Stimulated activated CD8-positive, alpha-beta memory T cell treated with anti-CD3 and anti-CD28 coated beads, Interleukin-15, amount 100 ng/mL, for 1 hour (primary cell): ENCODE results near the gene PCK1.

ENCODE experiments used
- DNase-seq: peaks from one replicate; pipeline ENCODE4 v3.0.0-alpha.2; 2020; ENCODE audit warnings: low read depth

PCK1 gene

GRCh38 chr20:57536771-57537724, 23.9 kb upstream of the PCK1 start:
- DNase-seq: no peak

GRCh38 chr20:57537822-57538221, 23.1 kb upstream of the PCK1 start:
- DNase-seq: no peak

GRCh38 chr20:57539889-57540288, 21.0 kb upstream of the PCK1 start:
- no peak for DNase-seq

GRCh38 chr20:57540890-57541580, 19.9 kb upstream of the PCK1 start:
- DNase-seq: no peak

- DNase-seq: no peak
Observed at GRCh38 chr20:57543754-57544153, 17.2 kb upstream of the PCK1 start.

DNA sequence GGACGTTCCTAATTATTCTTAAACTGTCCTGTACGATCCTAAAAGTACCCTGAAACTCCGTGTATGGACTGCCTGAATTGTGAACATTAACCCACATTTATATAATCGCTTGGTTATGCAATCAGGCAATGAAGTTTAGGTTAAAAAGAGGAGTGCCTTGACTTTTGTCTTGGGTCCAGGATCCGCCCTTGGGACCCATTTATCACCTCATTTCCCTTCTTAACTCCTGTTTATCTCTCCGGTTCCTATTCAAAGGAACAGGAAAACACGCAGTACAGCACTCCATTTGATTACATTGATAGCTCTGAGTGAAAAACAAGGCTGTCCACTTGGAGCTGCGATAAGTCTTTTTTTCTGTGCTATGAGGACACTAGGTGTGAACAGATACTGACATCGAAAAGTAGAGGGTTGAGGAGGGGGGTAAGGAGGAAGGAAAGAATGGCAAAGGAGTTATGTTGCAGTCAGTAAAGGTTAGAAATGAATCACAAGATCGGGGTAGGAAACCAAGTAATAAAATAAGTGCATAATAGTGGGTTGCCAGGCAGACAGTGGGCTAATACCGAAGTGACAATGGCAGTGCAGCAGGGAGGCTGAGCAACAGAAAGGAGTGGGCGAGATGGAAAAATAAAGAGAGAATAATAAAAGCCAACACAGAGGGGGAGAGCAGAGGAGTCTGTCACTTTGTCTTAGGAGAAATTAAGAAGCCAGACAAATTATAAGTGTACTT, 15.9 kb upstream of the PCK1 start:
- no peak for DNase-seq

DNA sequence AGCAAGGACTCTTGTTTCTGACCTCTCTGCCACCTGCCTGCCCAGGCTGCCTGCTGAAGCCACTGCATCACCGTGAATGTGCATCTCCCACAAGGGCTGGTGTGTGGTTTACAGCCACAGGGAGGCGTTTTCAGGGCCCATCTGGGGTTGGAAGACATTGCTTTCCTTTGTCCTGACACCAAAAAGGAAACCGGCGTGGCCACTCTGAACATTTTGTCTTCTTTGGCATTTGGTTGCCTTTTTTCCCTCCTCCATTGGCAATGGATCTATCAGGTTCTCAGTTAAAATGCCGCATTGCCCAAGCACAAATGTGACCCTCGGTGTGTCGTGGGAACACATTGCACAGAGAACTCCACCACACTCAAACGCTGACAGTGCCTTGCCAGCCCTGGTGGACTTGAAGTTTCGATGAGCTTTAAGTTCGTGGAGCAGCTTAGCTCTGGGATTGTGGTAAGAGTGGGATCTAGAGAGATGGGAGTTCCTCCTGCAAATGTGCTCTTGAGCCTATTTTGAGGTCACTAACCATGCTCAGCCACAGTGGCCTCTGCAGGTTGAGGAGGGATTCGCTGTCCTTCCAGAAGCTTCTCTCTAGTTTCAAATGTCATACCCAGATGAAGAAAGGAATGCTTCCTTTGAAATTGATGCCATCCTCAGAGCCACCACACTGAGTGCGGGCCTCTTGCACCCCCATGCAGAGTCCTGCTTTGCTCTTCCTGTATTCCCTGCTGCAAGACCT, 14.8 kb upstream of the PCK1 start:
- DNase-seq: no peak

GRCh38 chr20:57546956-57547649, 13.8 kb upstream of the PCK1 start:
- no peak for DNase-seq

DNA sequence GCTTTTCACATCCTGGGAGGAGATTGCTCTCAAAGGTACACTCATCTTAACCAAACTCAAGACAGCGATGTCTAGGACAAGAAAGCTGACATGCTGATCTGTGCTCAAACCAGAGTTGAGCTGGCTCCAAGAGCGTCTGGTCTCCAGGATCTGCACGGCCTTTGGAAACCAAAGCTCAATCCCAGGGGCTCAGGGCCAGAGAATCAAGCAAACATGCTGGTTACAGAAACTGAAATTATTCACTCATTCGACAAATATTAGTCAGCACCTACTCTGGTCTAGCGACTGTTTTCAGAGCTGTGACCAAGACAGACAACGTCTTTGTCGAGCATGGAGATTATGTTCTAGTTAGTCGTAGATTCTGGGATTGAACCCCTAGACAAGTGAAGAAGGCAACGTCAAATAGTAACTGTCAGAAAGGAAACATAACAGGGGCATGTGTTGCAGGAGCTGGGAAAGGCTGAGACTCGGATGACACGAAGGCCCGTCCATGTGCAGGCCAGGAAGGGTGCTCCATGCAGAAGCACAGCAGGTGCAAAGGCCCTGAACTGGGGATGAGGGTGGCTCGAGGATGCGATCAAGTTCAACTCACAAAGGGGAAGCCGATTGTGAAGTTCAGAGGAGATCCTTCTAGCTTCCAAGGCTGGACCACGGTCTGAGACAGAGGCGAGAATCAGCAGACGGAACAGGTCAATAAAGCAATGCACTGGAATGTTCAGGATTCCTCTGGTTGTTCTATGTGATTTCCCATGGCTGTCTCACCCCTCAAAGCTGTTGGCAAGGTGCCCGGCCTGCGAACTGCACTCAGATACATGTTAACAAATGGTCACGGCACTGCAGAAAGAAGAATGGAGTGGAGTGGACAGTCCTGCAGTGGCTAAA, 12.5 kb upstream of the PCK1 start:
- DNase-seq: no peak

DNA sequence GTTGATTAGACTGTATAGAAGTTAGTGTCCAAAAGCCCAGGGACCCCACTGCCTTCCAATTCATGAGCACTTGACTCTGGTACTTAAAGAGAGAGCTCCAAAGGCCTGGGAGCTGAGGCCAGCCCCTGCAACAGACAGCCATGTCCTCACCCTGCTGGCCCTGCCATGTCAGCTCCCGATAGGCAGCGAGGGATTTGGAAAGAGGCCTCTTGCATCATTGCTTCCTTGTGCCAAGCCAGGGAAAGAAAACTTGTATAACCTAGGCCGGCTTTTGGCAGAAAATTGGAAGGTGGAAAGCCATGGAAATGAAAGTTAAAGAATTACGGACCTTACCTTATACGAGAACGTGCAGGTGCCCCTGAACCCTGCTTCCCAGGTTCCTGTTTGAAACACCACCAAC, 8.4 kb upstream of the PCK1 start:
- no peak for DNase-seq

DNA sequence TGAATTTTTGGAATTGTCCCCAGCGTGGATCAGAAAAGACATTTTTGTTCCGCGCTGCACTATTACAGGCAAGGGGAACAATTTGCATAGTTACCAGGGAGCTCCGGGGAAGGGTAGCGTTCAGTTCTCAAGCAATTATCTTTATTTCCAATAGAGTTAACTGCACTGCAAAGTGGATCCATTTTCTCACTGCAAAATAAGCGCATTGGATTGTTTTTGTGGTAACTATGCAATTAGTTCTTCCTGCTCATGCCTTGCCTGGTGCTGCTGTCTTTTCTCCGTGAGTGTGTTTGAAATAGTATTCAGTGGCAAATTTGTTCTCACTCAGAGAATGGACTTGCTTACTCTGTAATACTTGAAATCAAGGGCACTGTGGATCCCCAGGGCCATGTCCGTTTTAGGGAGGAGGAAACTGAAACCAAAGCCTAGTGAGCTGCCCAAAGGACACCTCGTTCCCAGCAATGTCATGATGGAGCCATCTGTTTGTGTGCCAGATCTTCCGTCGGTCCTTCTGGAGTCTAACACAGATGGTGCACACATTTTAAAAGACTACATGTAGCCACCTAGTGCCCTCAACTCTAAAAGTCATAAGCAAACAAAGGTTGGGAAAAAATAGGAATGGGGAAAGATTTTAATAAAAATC, 7.4 kb upstream of the PCK1 start:
- no peak for DNase-seq

DNA sequence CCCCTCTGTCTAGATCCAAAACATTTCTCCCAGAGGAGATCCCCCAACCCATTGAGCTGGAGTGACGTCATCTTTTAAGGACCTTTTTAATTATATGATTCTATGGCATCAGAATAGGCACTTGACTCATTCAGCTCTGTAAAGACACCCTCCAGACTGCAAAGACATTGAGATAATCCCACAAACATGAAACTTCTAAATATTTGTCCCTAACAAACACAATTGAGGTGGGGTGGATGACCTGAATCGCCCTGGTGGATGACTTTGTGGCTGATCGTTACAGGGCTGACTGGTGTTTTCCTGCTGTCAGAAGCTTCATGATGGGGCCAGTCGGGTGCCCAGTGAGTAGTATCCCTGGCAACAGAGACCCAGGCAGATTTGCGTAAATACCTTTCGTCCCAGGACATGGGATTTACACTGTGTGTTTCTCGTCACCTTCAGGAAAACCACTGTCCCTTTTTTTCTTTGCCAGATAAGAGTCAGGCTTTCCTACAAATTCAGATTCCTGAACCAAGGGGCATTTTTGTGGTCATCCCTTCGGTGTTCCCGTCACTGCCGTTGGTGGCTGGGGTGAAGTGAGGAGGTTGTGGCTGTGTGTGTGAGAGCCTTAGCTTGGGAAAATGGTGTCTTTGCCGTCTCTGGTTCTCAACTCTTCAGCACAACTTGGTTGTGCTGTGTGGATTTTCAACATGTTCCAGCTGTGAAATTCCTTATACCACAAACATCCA, 5.3 kb upstream of the PCK1 start:
- DNase-seq: no peak

DNA sequence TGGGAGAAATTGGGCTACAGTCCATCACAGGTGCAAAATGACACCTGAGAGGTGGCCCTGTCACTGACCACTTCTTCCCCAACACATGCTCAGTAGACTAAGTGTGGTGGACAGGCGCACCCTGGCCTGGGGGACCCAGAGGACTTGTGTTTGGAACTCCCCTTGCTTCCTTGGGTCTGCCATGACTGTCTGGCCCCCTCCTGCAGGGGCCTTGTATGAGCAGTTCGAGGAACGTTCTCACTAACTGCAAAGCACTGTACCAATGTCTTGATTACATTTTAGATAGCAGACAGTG, 4.0 kb upstream of the PCK1 start:
- no peak for DNase-seq

DNA sequence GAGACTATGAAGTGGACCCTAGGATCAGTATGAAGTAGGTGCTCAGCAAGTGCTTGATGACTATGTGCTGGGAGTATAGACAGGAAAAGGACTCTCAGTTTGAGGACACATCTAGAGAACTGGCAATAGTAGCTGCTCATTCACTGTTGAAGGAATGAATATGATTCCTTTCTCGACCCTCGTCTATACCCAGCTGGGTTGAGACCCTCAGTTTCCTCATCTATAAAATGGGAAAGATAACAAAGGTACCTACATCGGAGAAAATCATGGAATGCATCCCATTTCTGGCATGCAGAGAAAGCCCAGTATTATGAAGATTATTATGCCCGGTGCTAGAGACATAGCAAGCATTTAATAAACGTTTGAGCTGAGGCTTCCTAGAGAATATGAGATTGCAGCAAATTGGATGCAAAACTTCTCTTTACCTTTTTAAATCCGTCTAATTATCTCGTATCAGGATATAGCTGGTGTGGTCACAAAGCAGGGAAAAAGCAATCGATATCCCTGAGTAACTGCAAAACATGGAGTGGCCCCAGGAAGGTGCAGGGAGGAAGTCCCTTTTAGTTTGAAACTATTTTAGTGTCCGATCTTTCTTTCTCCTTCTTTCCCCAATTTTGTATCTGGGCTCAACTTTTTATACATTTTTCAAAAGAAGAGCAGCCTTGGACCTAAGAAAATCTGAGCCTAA, 2.8 kb upstream of the PCK1 start:
- DNase-seq: no peak

- DNase-seq: no peak
Observed at GRCh38 chr20:57558614-57559288, 2.2 kb upstream of the PCK1 start.

GRCh38 chr20:57559289-57559634, 1.6 kb upstream of the PCK1 start:
- DNase-seq: no peak

GRCh38 chr20:57559658-57560553, 1.0 kb upstream of the PCK1 start:
- no peak for DNase-seq
